ENCODE data around the gene PTCRA. TPM values are rescaled to one million over a fixed set of nuclear protein-coding genes. Genes with fewer than 3 reads are reported as not detected.

PTCRA gene, protein sequence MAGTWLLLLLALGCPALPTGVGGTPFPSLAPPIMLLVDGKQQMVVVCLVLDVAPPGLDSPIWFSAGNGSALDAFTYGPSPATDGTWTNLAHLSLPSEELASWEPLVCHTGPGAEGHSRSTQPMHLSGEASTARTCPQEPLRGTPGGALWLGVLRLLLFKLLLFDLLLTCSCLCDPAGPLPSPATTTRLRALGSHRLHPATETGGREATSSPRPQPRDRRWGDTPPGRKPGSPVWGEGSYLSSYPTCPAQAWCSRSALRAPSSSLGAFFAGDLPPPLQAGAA
- total RNA-seq (2022; extraction: Qiagen RNA extraction): not detected in 5 replicates

DNA sequence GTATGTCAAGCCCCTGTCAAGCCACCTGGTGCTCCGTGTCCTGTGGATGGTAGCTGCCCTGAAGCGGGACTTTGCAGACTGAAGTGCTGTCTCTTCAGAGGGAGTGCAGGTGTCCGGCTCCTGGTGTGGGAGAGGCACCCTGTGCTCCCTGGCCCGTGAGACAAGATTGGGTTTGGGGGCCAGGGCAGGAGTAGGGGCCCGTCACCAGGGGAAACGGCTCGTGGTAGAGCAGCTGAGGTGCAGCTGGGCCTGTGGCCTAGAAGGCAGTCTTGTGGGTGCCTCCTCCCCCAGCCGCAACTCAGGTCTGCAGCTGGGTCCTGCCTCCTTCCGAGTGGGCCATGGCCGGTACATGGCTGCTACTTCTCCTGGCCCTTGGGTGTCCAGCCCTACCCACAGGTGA lies at the start of gene PTCRA:
TSS of gene PTCRA (plus strand) at position 322 of the 400 bp plus-strand sequence. CDS start at position 339, 17 bp downstream.

GRCh38 chr6:42879372-42880239 lies 36.2 kb upstream of the PTCRA start, which contains the start of gene RPL7L1:
RPL7L1 (plus strand) TSS chr6:42879616; CDS start chr6:42879911, 295 bp downstream.

GRCh38 chr6:42928986-42929820 lies 13.3 kb downstream of the PTCRA start, which contains the start of gene CNPY3:
CNPY3 (plus strand) TSS chr6:42929480; CDS start chr6:42929571, 91 bp downstream.

GRCh38 chr6:42960243-42961019 lies 44.6 kb downstream of the PTCRA start, which contains the start of gene GNMT:
GNMT (plus strand) TSS chr6:42960754; CDS start chr6:42960768, 14 bp downstream.

Other genes starting within 250 kb of the PTCRA start
- gene PRPH2, start 193.5 kb upstream of the PTCRA start, total RNA-seq (2022; extraction: Qiagen RNA extraction): not detected in 5 replicates
- gene TBCC, start 169.9 kb upstream of the PTCRA start, total RNA-seq (2022; extraction: Qiagen RNA extraction): 15.3 to 18.4 TPM (median 15.6 TPM) in 5 replicates
- 2.2 to 3.1 TPM (median 2.8 TPM) in 5 replicates for gene BICRAL, start 134.0 kb upstream of the PTCRA start, total RNA-seq (2022; extraction: Qiagen RNA extraction)
- 55.3 to 98.5 TPM (median 60.4 TPM) in 5 replicates for gene RPL7L1, start 36.4 kb upstream of the PTCRA start, total RNA-seq (2022; extraction: Qiagen RNA extraction)
- 36.8 to 45.0 TPM (median 43.5 TPM) in 5 replicates for gene CNPY3, start 13.4 kb downstream of the PTCRA start, total RNA-seq (2022; extraction: Qiagen RNA extraction)
- gene GNMT, start 44.7 kb downstream of the PTCRA start, total RNA-seq (2022; extraction: Qiagen RNA extraction): 0.06 to 0.16 TPM (median 0.10 TPM) in 4 of 5 replicates, not detected in the other
- gene PEX6, start 63.1 kb downstream of the PTCRA start, total RNA-seq (2022; extraction: Qiagen RNA extraction): 6.2 to 9.7 TPM (median 9.3 TPM) in 5 replicates
- 25.3 to 28.9 TPM (median 27.0 TPM) in 5 replicates for gene PPP2R5D, start 68.5 kb downstream of the PTCRA start, total RNA-seq (2022; extraction: Qiagen RNA extraction)
- gene MEA1, start 97.9 kb downstream of the PTCRA start, total RNA-seq (2022; extraction: Qiagen RNA extraction): 85.6 to 93.3 TPM (median 91.2 TPM) in 5 replicates
- gene KLHDC3, start 98.2 kb downstream of the PTCRA start, total RNA-seq (2022; extraction: Qiagen RNA extraction): 26.2 to 31.1 TPM (median 27.7 TPM) in 5 replicates
- gene RRP36, start 105.6 kb downstream of the PTCRA start, total RNA-seq (2022; extraction: Qiagen RNA extraction): 64.4 to 75.1 TPM (median 68.5 TPM) in 5 replicates
- 6.8 to 9.0 TPM (median 7.6 TPM) in 5 replicates for gene CUL7, start 137.8 kb downstream of the PTCRA start, total RNA-seq (2022; extraction: Qiagen RNA extraction)
- gene MRPL2, start 143.4 kb downstream of the PTCRA start, total RNA-seq (2022; extraction: Qiagen RNA extraction): 56.1 to 62.9 TPM (median 57.9 TPM) in 5 replicates
- gene KLC4, start 143.6 kb downstream of the PTCRA start, total RNA-seq (2022; extraction: Qiagen RNA extraction): 6.7 to 8.1 TPM (median 7.3 TPM) in 5 replicates
- 3.7 to 5.2 TPM (median 4.8 TPM) in 5 replicates for gene PTK7, start 160.3 kb downstream of the PTCRA start, total RNA-seq (2022; extraction: Qiagen RNA extraction)

Measured in A549 treated with AZD2906 at 1 μM for 4 hours (cell line).